Measurements from ENCODE around the gene MINDY4. TPM values are rescaled to one million over a fixed set of nuclear protein-coding genes. Genes with fewer than 3 reads are reported as not detected.

Gene MINDY4
- total and polyA plus RNA-seq, 2 of the 13 experiments (the other 11 are each of a cell fraction or from before 2014, with no cell fraction given) = not detected

GRCh38 chr7:30799206-30799975, 28.2 kb downstream of the MINDY4 start:
- TF ChIP-seq ATF7 (IDR thresholded peaks at IDR 0.05) = peak; percentile 25; the same call in 1 of the 2 replicates
- no peak for TF ChIP-seq ATF7 (CRISPR knock-in tag; IDR thresholded peaks at IDR 0.05)
- TF ChIP-seq HMG20A (CRISPR knock-in tag; IDR thresholded peaks at IDR 0.05; ENCODE audit: borderline replicate concordance) = no peak
- no peaks in the 10 kb centered on the region for H4K20me1 ChIP-seq (ENCODE audit: insufficient read depth, low read length)
- H3K27me3 ChIP-seq (ENCODE audit: control insufficient read depth in 1 of 2, insufficient read depth in 2 of 2, low read length in 2 of 2) = no peaks in the 10 kb centered on the region
- H3K27ac ChIP-seq (ENCODE audit: extremely low read length, insufficient read depth, low read length) = no peak overlapping the region
- H2AFZ ChIP-seq (ENCODE audit: low read length) = no peak overlapping the region
- intact Hi-C loops (cut with micrococcal nuclease; ENCODE audit: unreplicated experiment) (no loop called here), in situ Hi-C loops (cut with HindIII; ENCODE audit: extremely low pct_ligation_motif_present, low pct_unique_long_range_greater_than_20kb) (no loop called here)
- H3K79me2 ChIP-seq (ENCODE audit: insufficient read depth, low read length) = no peaks in the 10 kb centered on the region
- ChIA-PET POLR2A (no interaction called here), CTCF (ENCODE audit: low intra/inter-chr PET ratio, low total read pairs) (no interaction called here)
- H3K9ac ChIP-seq (ENCODE audit: insufficient read depth, low read depth, low read length) = no peak overlapping the region
- H3K4me2 ChIP-seq (ENCODE audit: low read depth, low read length) = no peak overlapping the region
- no peak for ATAC-seq
- no peak for DNase-seq (ENCODE audit: low spot score)
- H3K4me3 ChIP-seq (replicated peaks in 1 of 3; ENCODE audit: insufficient read depth in 1 of 3, low read depth in 2 of 3, low read length in 3 of 3) = no peak overlapping the region
- H3K9me3 ChIP-seq (ENCODE audit: low read length) = no peaks in the 10 kb centered on the region
- FAIRE-seq = no peak
- 21% methylated on average over 2 of the region's 2 CpGs for WGBS (ENCODE audit: low lambda C conversion rate)
- H3K36me3 ChIP-seq (replicated peaks in 1 of 2; ENCODE audit: control insufficient read depth in 1 of 2, insufficient read depth in 2 of 2, low read length in 2 of 2) = no peaks in the 10 kb centered on the region
- no TSS peak for BruUV-seq (replicated peaks)
- peaks cover 28% of the 10 kb centered on the region for H3K4me1 ChIP-seq (ENCODE audit: insufficient read depth, low read length)

GRCh38 chr7:30799976-30800661, 28.9 kb downstream of the MINDY4 start:
- ATAC-seq (no peak), FAIRE-seq (no peak), DNase-seq (ENCODE audit: low spot score) (no peak)
- WGBS (ENCODE audit: low lambda C conversion rate) = 10% methylated on average over 5 of the region's 5 CpGs
- H3K79me2 ChIP-seq (ENCODE audit: insufficient read depth, low read length) = no peaks in the 10 kb centered on the region
- intact Hi-C loops (cut with micrococcal nuclease; ENCODE audit: unreplicated experiment) (loop anchor here (1.0 to 2.0 kb wide), 2 partner anchors 108 to 323 kb away; no protein-coding TSS in a partner anchor), in situ Hi-C loops (cut with HindIII; ENCODE audit: extremely low pct_ligation_motif_present, low pct_unique_long_range_greater_than_20kb) (loop anchor here (5.0 kb wide), 2 partner anchors 177 to 322 kb away; no protein-coding TSS in a partner anchor)
- H3K4me3 ChIP-seq (replicated peaks in 1 of 3; ENCODE audit: insufficient read depth in 1 of 3, low read depth in 2 of 3, low read length in 3 of 3) = no peak overlapping the region
- H3K27ac ChIP-seq (ENCODE audit: extremely low read length, insufficient read depth, low read length) = no peak overlapping the region
- H3K27me3 ChIP-seq (ENCODE audit: control insufficient read depth in 1 of 2, insufficient read depth in 2 of 2, low read length in 2 of 2) = no peaks in the 10 kb centered on the region; a peak in 1 of 5 replicates
- CTCF ChIA-PET (ENCODE audit: low intra/inter-chr PET ratio, low total read pairs) = interaction anchor here (1.3 to 1.7 kb wide), 3 partner anchors 109 to 322 kb away, joined by 5 to 9 read pairs (median 8); no protein-coding TSS in a partner anchor
- H3K9me3 ChIP-seq (ENCODE audit: low read length) = no peaks in the 10 kb centered on the region
- H4K20me1 ChIP-seq (ENCODE audit: insufficient read depth, low read length) = no peaks in the 10 kb centered on the region
- no peak overlapping the region for H2AFZ ChIP-seq (ENCODE audit: low read length)
- peaks cover 28% of the 10 kb centered on the region for H3K4me1 ChIP-seq (ENCODE audit: insufficient read depth, low read length)
- BruUV-seq (replicated peaks) = no TSS peak
- POLR2A ChIA-PET = no interaction called here
- no peaks in the 10 kb centered on the region for H3K36me3 ChIP-seq (replicated peaks in 1 of 2; ENCODE audit: control insufficient read depth in 1 of 2, insufficient read depth in 2 of 2, low read length in 2 of 2)
- no peak overlapping the region for H3K9ac ChIP-seq (ENCODE audit: insufficient read depth, low read depth, low read length)
- no peak overlapping the region for H3K4me2 ChIP-seq (ENCODE audit: low read depth, low read length)
- no peak for TF ChIP-seq ZNF772 (CRISPR knock-in tag; IDR thresholded peaks at IDR 0.05)
- TF ChIP-seq, protein P1, sequence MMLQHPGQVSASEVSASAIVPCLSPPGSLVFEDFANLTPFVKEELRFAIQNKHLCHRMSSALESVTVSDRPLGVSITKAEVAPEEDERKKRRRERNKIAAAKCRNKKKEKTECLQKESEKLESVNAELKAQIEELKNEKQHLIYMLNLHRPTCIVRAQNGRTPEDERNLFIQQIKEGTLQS (CRISPR knock-in tag; IDR thresholded peaks at IDR 0.05) = no peak
- TF ChIP-seq, protein P2, sequence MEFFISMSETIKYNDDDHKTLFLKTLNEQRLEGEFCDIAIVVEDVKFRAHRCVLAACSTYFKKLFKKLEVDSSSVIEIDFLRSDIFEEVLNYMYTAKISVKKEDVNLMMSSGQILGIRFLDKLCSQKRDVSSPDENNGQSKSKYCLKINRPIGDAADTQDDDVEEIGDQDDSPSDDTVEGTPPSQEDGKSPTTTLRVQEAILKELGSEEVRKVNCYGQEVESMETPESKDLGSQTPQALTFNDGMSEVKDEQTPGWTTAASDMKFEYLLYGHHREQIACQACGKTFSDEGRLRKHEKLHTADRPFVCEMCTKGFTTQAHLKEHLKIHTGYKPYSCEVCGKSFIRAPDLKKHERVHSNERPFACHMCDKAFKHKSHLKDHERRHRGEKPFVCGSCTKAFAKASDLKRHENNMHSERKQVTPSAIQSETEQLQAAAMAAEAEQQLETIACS (CRISPR knock-in tag; IDR thresholded peaks at IDR 0.05) = no peak
- no peak for TF ChIP-seq ZNF563 (CRISPR knock-in tag; IDR thresholded peaks at IDR 0.05)
- no peak for TF ChIP-seq ETS1 (CRISPR knock-in tag; IDR thresholded peaks at IDR 0.05)
- TF ChIP-seq RXRB (CRISPR knock-in tag; IDR thresholded peaks at IDR 0.05; ENCODE audit: borderline replicate concordance) = no peak
- no peak for TF ChIP-seq KMT2A (CRISPR knock-in tag; IDR thresholded peaks at IDR 0.05)
- TF ChIP-seq ARNT (IDR thresholded peaks at IDR 0.05) = no peak
- TF ChIP-seq ZNF737 (CRISPR knock-in tag; IDR thresholded peaks at IDR 0.05; ENCODE audit: borderline replicate concordance) = no peak
- no peak for TF ChIP-seq ZNF619 (CRISPR knock-in tag; IDR thresholded peaks at IDR 0.05)
- TF ChIP-seq SRSF4 (IDR thresholded peaks at IDR 0.05; ENCODE audit: low read depth, low read length, poor library complexity, severe bottlenecking) = no peak
- TF ChIP-seq ZMYM3 (CRISPR knock-in tag; IDR thresholded peaks at IDR 0.05) = no peak
- no peak for TF ChIP-seq ZNF317 (CRISPR knock-in tag; IDR thresholded peaks at IDR 0.05)

All from HepG2 (cell line).